ENCODE results near the gene VWA3A. TPM values are rescaled to one million over a fixed set of nuclear protein-coding genes. Genes with fewer than 3 reads are reported as not detected.

The VWA3A gene
- total RNA-seq, 1 donor from 2014 or later = 12.3 TPM

- DNase-seq (peak; percentile 86), ATAC-seq (peak; percentile 17 to 25)
- Histone ChIP-seq H3K27me3 (ENCODE audit: low read depth) (no peaks in the 10 kb centered on the region), H3K27ac (peak overlapping the region; percentile 93), H3K36me3 (no peaks in the 10 kb centered on the region), H3K4me3 (peak overlapping the region; percentile 52), H3K4me1 (peaks cover 53% of the 10 kb centered on the region), H3K9me3 (no peaks in the 10 kb centered on the region)
- no peak for TF ChIP-seq CTCF (IDR thresholded peaks at IDR 0.05)
- intact Hi-C loops (cut with DNase I) = no loop called here
These were observed 100.1 kb downstream of the VWA3A start for GRCh38 chr16:22192261-22193062.

GRCh38 chr16:22193063-22193411 lies 100.7 kb downstream of the VWA3A start:
- H3K9me3 ChIP-seq = no peaks in the 10 kb centered on the region
- peak overlapping the region; percentile 93 for H3K27ac ChIP-seq
- DNase-seq (no peak), ATAC-seq (no peak)
- H3K4me1 ChIP-seq = peaks cover 53% of the 10 kb centered on the region
- intact Hi-C loops (cut with DNase I) = no loop called here
- H3K27me3 ChIP-seq (ENCODE audit: low read depth) = no peaks in the 10 kb centered on the region
- TF ChIP-seq CTCF (IDR thresholded peaks at IDR 0.05) = no peak
- peak overlapping the region; percentile 52 for H3K4me3 ChIP-seq
- no peaks in the 10 kb centered on the region for H3K36me3 ChIP-seq

GRCh38 chr16:22194707-22195444 lies 102.5 kb downstream of the VWA3A start:
- H3K4me3 ChIP-seq = no peak overlapping the region
- DNase-seq (no peak), ATAC-seq (no peak)
- no peaks in the 10 kb centered on the region for H3K36me3 ChIP-seq
- peak overlapping the region; percentile 80 for H3K27ac ChIP-seq
- no peaks in the 10 kb centered on the region for H3K27me3 ChIP-seq (ENCODE audit: low read depth)
- H3K9me3 ChIP-seq = no peaks in the 10 kb centered on the region
- peaks cover 46% of the 10 kb centered on the region for H3K4me1 ChIP-seq
- intact Hi-C loops (cut with DNase I) = loop anchor here (5.0 kb wide), 1 partner anchor 102 kb away; the partner anchor contains the start of gene POLR3E
- no peak for TF ChIP-seq CTCF (IDR thresholded peaks at IDR 0.05)

- DNase-seq = no peak
- H3K4me3 ChIP-seq = peak overlapping the region; percentile 63
These were observed 103.0 kb downstream of the VWA3A start for GRCh38 chr16:22195445-22195694.

More at GRCh38 chr16:22195445-22195694, 103.0 kb downstream of the VWA3A start:
- ATAC-seq = no peak
- Histone ChIP-seq H3K4me1 (peaks cover 45% of the 10 kb centered on the region), H3K9me3 (no peaks in the 10 kb centered on the region), H3K27me3 (ENCODE audit: low read depth) (no peaks in the 10 kb centered on the region), H3K27ac (peak overlapping the region; percentile 80), H3K36me3 (no peaks in the 10 kb centered on the region)
- TF ChIP-seq CTCF (IDR thresholded peaks at IDR 0.05) = no peak
- intact Hi-C loops (cut with DNase I) = loop anchor here (5.0 kb wide), 1 partner anchor 102 kb away; the partner anchor contains the start of gene POLR3E

All from lower lobe of right lung (tissue), 2 donors.